Measurements from ENCODE around the gene NADSYN1. TPM values are rescaled to one million over a fixed set of nuclear protein-coding genes. Genes with fewer than 3 reads are reported as not detected.

The NADSYN1 gene
- total and polyA plus RNA-seq, 2 donors (not counting 1 experiment from before 2014, with no cell fraction given) = 22.0 to 81.7 TPM

- H3K27me3 ChIP-seq (ENCODE audit: control insufficient read depth, insufficient read depth, low read length) = no peaks in the 10 kb centered on the region
- peaks cover 36% of the 10 kb centered on the region for H3K36me3 ChIP-seq (ENCODE audit: control insufficient read depth, insufficient read depth, low read length)
- no peaks in the 10 kb centered on the region for H3K9me3 ChIP-seq (ENCODE audit: control insufficient read depth, insufficient read depth, low read depth, low read length)
- no peak for TF ChIP-seq EZH2 (IDR thresholded peaks at IDR 0.05; ENCODE audit: low read length, missing control alignments)
- TF ChIP-seq CTCF (conservative IDR thresholded peaks at IDR 0.05 in 1 of 2, IDR thresholded peaks at IDR 0.05 in 1 of 2; ENCODE audit: low read depth in 1 of 2, low read length in 2 of 2) = no peak
- no peaks in the 10 kb centered on the region for H4K20me1 ChIP-seq (ENCODE audit: control insufficient read depth, extremely low read depth, insufficient read depth, low read length)
- H3K9ac ChIP-seq (ENCODE audit: insufficient read depth, low read length) = no peak overlapping the region
- no peaks in the 10 kb centered on the region for H3K4me1 ChIP-seq (ENCODE audit: control insufficient read depth, extremely low read depth, insufficient read depth, low read length)
- H3K4me2 ChIP-seq (ENCODE audit: extremely low read depth, insufficient read depth, low read length) = no peak overlapping the region
- H3K27ac ChIP-seq (ENCODE audit: insufficient read depth, low read length) = no peak overlapping the region
- no peak overlapping the region for H3K4me3 ChIP-seq (replicated peaks in 1 of 4; ENCODE audit: control extremely low read depth in 1 of 4, insufficient read depth in 1 of 4, low read depth in 3 of 4, low read length in 4 of 4)
- H3K79me2 ChIP-seq (ENCODE audit: control insufficient read depth, insufficient read depth, low read length) = no peaks in the 10 kb centered on the region
- H2AFZ ChIP-seq (ENCODE audit: low read length) = no peak overlapping the region
- no peak for DNase-seq (ENCODE audit: low read depth in 2 of 2)
These were observed 24.1 kb downstream of the NADSYN1 start for GRCh38 chr11:71476926-71477640.

GRCh38 chr11:71477641-71478527 lies 24.9 kb downstream of the NADSYN1 start:
- Histone ChIP-seq H2AFZ (ENCODE audit: low read length) (no peak overlapping the region), H3K4me3 (replicated peaks in 1 of 4; ENCODE audit: control extremely low read depth in 1 of 4, insufficient read depth in 1 of 4, low read depth in 3 of 4, low read length in 4 of 4) (no peak overlapping the region), H3K4me2 (ENCODE audit: extremely low read depth, insufficient read depth, low read length) (no peak overlapping the region), H3K9ac (ENCODE audit: insufficient read depth, low read length) (no peak overlapping the region), H3K9me3 (ENCODE audit: control insufficient read depth, insufficient read depth, low read depth, low read length) (no peaks in the 10 kb centered on the region), H3K36me3 (ENCODE audit: control insufficient read depth, insufficient read depth, low read length) (peaks cover 42% of the 10 kb centered on the region), H3K27me3 (ENCODE audit: control insufficient read depth, insufficient read depth, low read length) (no peaks in the 10 kb centered on the region), H3K79me2 (ENCODE audit: control insufficient read depth, insufficient read depth, low read length) (no peaks in the 10 kb centered on the region), H4K20me1 (ENCODE audit: control insufficient read depth, extremely low read depth, insufficient read depth, low read length) (no peaks in the 10 kb centered on the region), H3K4me1 (ENCODE audit: control insufficient read depth, extremely low read depth, insufficient read depth, low read length) (no peaks in the 10 kb centered on the region), H3K27ac (ENCODE audit: insufficient read depth, low read length) (no peak overlapping the region)
- no peak for TF ChIP-seq EZH2 (IDR thresholded peaks at IDR 0.05; ENCODE audit: low read length, missing control alignments)
- TF ChIP-seq CTCF (conservative IDR thresholded peaks at IDR 0.05 in 1 of 2, IDR thresholded peaks at IDR 0.05 in 1 of 2; ENCODE audit: low read depth in 1 of 2, low read length in 2 of 2) = no peak
- DNase-seq (ENCODE audit: low read depth in 2 of 2) = no peak

- H3K36me3 ChIP-seq (ENCODE audit: control insufficient read depth, insufficient read depth, low read length) = peaks cover 42% of the 10 kb centered on the region
These were observed 25.5 kb downstream of the NADSYN1 start for GRCh38 chr11:71478528-71478840.

More at GRCh38 chr11:71478528-71478840, 25.5 kb downstream of the NADSYN1 start:
- Histone ChIP-seq H3K4me3 (replicated peaks in 1 of 4; ENCODE audit: control extremely low read depth in 1 of 4, insufficient read depth in 1 of 4, low read depth in 3 of 4, low read length in 4 of 4) (no peak overlapping the region), H3K4me1 (ENCODE audit: control insufficient read depth, extremely low read depth, insufficient read depth, low read length) (no peaks in the 10 kb centered on the region), H2AFZ (ENCODE audit: low read length) (no peak overlapping the region), H3K4me2 (ENCODE audit: extremely low read depth, insufficient read depth, low read length) (no peak overlapping the region), H3K9me3 (ENCODE audit: control insufficient read depth, insufficient read depth, low read depth, low read length) (no peaks in the 10 kb centered on the region), H3K9ac (ENCODE audit: insufficient read depth, low read length) (no peak overlapping the region), H3K27ac (ENCODE audit: insufficient read depth, low read length) (no peak overlapping the region), H4K20me1 (ENCODE audit: control insufficient read depth, extremely low read depth, insufficient read depth, low read length) (no peaks in the 10 kb centered on the region), H3K27me3 (ENCODE audit: control insufficient read depth, insufficient read depth, low read length) (no peaks in the 10 kb centered on the region), H3K79me2 (ENCODE audit: control insufficient read depth, insufficient read depth, low read length) (no peaks in the 10 kb centered on the region)
- DNase-seq (ENCODE audit: low read depth in 2 of 2) = no peak
- TF ChIP-seq EZH2 (IDR thresholded peaks at IDR 0.05; ENCODE audit: low read length, missing control alignments) = no peak

Measured in fibroblast of lung (primary cell).